Urothelium cell line (cell line): ENCODE data around the gene S100A3.

Experiments used
- DNase-seq: peaks from one replicate; pipeline ENCODE4 v3.0.0; 2011; ENCODE audit warnings: low spot score, mixed read lengths
- FAIRE-seq: peaks from 2 replicates; lab custom pipeline; 2011; peaks lifted over from hg19 to GRCh38; lab: Jason Lieb, UNC

Gene S100A3

GRCh38 chr1:153550398-153550758 is 1.3 kb upstream of the S100A3 start:
- FAIRE-seq (no peak), DNase-seq (no peak)

DNA sequence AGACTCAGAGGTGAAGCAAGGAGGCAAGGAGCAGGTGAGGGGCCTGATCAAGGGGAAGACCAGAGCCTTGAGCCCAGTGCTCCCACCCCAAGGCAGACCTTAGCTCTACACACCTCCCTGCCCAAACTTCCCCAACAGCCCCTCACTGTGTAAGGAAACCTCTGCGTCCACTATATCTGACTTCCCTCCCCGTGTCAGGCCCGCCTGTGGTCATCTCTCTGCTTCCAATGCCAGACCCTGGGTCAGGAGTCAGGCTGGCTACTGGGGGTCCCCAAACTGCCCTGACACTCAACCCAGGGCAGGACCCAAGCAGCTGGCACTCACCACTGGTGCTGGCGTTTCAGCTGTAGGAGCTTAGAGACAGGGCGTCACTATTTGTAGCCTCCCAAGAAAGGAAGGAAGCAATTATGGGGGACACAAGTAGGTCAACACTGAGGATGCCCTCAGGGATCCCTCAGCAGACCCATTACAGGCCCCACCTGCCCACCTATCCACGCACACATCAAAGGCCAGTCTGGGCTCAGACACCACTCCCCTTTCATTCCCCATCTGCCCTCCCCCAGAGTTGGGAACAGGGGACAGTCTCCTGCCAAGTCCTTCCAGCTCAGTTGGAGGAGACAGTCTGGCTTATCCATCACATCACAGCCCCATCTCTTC is 811 bp upstream of the S100A3 start:
- DNase-seq, result no peak
- no peak for FAIRE-seq

- DNase-seq, result no peak
- no peak for FAIRE-seq
These were observed 1.2 kb downstream of the S100A3 start for GRCh38 chr1:153547560-153548551.

DNA sequence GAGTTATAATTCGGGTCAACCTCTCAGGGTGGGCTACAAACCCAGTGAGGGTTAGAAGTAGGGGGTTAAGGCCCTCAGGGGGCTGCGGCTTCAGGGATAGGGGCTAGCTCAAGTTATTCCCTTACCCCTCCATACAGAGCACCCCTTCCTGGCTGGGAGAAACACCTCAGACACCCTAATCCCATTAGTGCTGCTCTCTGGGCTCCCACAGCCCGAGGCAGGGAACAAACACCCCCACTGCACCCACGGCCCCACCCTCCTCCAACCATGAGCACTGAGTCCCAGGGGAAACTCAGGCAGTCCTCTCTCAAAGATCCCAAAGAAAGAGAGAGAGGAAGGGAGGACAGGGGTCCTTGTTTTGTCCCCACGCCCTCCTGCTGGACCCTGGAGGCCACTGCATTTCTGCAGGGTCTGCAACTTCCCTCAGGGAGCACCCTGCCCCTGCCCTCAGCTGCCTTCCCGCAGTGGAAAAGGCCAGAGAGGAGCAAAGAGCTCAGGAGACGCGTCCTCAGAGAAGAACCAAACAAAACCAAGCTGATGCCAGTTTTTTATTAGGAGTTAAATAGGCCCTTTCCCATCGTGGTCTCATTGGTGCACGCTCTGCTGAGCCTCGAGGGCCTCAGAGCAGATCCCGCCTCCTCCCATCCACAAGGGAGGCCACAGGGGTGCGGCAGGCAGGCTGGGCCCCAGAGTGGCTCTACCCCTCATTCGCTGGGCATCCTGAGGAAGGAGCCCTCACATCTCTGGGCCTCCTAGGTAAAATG is 2.1 kb downstream of the S100A3 start:
- no peak for DNase-seq
- FAIRE-seq, result no peak

GRCh38 chr1:153546371-153546770 is 2.7 kb downstream of the S100A3 start:
- FAIRE-seq (no peak), DNase-seq (no peak)

- DNase-seq, result peak; percentile 94
- no peak for FAIRE-seq
These were observed 3.7 kb downstream of the S100A3 start, which contains the start of gene S100A4 for GRCh38 chr1:153545067-153546055. S100A4 (minus strand) TSS chr1:153545806; CDS start chr1:153544794, 1,012 bp downstream.

DNA sequence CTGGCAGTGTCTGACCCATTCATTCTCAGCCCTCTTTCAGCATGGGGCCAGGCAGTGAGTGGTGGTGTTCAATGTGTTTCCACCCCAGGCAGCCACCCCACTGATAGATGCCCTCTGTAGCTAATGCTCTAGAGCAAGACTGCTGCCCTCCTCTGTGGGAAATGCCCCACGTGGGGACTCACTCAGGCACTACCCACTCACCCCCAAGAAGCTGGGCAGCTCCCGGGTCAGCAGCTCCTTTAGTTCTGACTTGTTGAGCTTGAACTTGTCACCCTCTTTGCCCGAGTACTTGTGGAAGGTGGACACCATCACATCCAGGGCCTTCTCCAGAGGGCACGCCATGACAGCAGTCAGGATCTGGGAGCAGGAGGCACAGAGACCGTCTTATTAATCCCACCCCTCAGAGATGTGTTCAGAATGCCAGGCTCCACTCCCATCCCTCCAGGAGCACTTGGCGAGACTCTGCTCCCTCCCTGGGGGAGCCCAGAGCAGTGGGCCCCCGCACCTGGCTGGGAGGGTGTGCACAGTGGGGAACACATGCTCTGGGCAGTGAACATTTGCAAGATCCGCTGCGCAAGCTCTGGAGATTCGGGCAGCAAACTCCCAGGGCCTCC is 4.5 kb downstream of the S100A3 start:
- DNase-seq, result no peak
- no peak for FAIRE-seq

DNA sequence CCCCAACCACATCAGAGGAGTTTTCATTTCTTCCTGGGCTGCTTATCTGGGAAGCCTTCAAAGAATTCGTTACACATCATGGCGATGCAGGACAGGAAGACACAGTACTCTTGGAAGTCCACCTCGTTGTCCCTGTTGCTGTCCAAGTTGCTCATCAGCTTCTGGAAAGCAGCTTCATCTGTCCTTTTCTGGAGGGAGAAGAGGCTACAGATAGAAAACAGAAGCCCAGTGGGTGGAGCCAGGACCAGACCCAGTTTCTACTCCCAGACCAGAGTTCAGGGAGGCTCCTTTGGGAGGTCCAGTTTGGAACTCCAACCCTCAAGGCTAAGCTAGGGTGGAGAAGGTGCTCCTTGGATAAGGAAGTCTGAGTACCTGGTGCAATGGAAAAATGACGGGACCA is 5.3 kb downstream of the S100A3 start:
- no peak for FAIRE-seq

GRCh38 chr1:153542956-153543711 is 5.9 kb downstream of the S100A3 start:
- no peak for FAIRE-seq

More for the DNA sequence above, 5.3 kb downstream of the S100A3 start:
- no peak for DNase-seq

DNA sequence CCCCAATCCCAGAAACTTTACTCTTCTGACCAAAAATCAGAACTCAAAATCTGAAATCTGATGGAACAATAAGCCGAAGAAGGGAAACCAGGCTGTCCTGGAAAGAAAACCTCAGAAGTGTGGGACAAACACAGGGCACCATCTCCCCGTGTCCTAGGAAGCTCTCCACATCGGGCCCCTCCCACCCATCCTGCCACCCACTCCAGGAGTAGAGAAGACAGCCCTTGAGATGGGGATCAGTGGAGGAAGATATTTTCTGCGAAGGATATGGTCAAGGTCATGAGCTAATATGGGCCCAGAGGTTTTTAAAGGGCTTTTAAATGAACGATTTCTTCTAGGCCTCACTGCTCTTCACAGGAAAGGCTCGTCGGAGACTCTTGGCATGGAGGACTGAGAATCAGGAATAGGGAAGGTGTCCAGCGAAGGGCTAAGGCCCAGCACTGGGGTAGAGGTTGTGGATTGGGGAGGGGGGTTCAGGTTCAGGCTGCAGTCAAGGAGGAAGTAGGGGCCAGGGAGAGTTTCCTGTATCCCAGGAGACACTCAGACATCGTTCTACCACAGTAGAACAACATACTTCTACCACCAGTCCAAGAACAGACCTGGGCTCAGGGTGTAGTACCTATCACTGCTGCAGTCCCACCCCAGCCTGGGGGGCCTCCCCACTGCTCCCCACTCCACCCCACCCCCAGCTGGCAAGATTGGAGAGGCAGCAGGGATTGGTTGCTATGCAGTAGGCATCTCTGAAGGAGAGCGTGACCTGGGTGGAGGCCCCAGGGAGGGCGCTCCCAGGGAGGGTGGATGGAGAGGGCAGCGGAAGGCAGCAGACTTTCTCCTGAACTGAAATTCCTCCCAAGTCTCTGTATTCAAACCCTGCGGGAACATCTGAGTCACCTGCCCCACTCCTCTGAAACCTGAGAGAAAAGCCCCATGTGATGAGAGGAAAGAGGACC is 7.1 kb downstream of the S100A3 start:
- no peak for FAIRE-seq

More at GRCh38 chr1:153542956-153543711, 5.9 kb downstream of the S100A3 start:
- no peak for DNase-seq

GRCh38 chr1:153540394-153541361 is 8.4 kb downstream of the S100A3 start, which contains the start of gene S100A5:
S100A5 (minus strand) TSS chr1:153540934; CDS start chr1:153540191, 743 bp downstream.
- no peak for FAIRE-seq
- peak; percentile 70 for DNase-seq

More for the DNA sequence above, 7.1 kb downstream of the S100A3 start:
- DNase-seq, result no peak

DNA sequence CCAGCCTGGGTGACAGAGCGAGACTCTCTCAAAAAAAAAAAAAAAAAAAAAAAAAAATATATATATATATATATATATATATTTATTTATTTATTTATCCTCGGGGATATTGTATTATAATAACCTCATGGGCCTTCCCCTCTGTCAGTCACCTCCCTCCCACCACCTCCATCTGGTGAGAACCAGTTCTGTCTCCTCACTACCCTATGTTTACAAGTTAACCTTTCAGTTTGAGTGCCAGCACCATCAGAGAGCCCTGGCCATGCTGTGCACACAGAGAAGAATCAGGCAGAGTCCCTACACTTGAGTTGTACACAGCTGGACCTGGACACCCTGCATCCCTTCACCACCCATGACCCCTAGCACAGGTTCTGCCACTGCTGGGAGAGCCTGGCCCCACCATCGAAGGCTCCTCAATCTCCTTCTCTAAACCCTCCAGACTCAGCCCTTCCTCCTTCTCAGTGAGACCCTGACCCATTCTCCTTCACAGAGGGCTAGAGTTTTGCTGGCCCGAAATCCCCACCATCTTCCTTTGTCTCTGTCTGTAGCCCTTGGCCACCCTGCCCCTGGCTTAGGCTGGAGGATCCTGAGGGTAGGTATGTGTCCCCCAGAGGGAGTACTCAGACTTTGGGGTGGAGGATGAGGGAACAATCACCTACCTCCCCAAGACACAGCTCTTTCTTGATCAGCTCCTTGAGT is 9.5 kb downstream of the S100A3 start:
- no peak for DNase-seq
- no peak for FAIRE-seq

- FAIRE-seq (no peak), DNase-seq (no peak)
These were observed 10.7 kb downstream of the S100A3 start for GRCh38 chr1:153538315-153538821.

DNA sequence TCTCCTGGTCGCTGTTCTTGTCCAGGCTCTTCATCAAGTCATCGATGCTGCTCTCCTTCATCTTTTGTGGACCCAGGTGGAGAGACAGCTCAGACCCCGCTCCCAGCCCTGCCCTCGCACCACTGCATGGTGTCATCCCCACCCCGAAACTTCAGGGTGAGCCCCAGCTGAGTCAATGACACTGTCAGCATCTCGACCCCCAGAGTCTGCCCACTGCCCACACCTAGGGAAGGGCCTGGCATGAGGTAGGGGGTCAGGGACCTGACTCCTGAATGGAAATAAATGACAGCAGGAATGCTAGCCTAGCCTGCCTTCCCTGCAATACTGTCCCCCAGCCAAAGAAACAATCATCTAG is 11.7 kb downstream of the S100A3 start:
- FAIRE-seq, result no peak
- no peak for DNase-seq

- FAIRE-seq, result no peak
- DNase-seq, result no peak
These were observed 12.2 kb downstream of the S100A3 start for GRCh38 chr1:153536671-153537375.
